Ovary (tissue), 3 donors: ENCODE data around the gene MAN1C1.

ENCODE experiments used
- CTCF ChIP-seq, 3 donors: fragments of 450-650 bp in 2 of 3; fragments of 200-600 bp in 1 of 3; IDR thresholded peaks; one replicate each; pipeline versions ENCODE4 v1.5.1 to v1.8.0; 2016 to 2022; ENCODE audit warnings: antibody characterized with exemption in 3 of 3, mild to moderate bottlenecking in 1 of 3
- POLR2A ChIP-seq: fragments of 450-650 bp; IDR thresholded peaks from one replicate; pipeline ENCODE4 v1.6.1; 2017; ENCODE audit warnings: antibody characterized with exemption, mild to moderate bottlenecking, moderate library complexity
- donor health status: DM: no; HTN: no; CAD: no.

GRCh38 chr1:25676488-25676887 is 59.9 kb downstream of the MAN1C1 start:
- no peak for TF ChIP-seq CTCF (IDR thresholded peaks at IDR 0.05)
- TF ChIP-seq POLR2A = no peak
